CD14-positive monocyte (primary cell): ENCODE results near the gene TSPAN18. TPM values are rescaled to one million over a fixed set of nuclear protein-coding genes. Genes with fewer than 3 reads are reported as not detected.
A peak's percentile ranks its signal among the peaks of the same experiment; 100 is the strongest.

Experiments
- DNase-seq, 3 donors: peaks; one replicate each; pipeline ENCODE4 v3.0.0-alpha.2; 2011 to 2022
- H2AFZ ChIP-seq: 2 replicates; pipeline ENCODE4 v1.6.0; 2012; ENCODE audit warnings: mild to moderate bottlenecking, low read depth, low read length, inconsistent platforms; ENCODE audit not compliant: insufficient read depth, poor library complexity, severe bottlenecking
- H3K27ac ChIP-seq, 2 donors: 1 replicate in 1 of 2; 2 replicates in 1 of 2; pipeline ENCODE4 v1.5.1; 2012 to 2013; ENCODE audit warnings: low read length in 2 of 2, control low read depth in 1 of 2, inconsistent platforms in 1 of 2, low read depth in 1 of 2, mild to moderate bottlenecking in 1 of 2
- H3K27me3 ChIP-seq, 2 donors: one replicate each; pipeline versions ENCODE4 v1.6.0 to v1.6.1; 2011 to 2013; ENCODE audit warnings: low read length in 2 of 2; ENCODE audit not compliant: control insufficient read depth in 2 of 2, insufficient read depth in 2 of 2
- H3K36me3 ChIP-seq, 2 donors: replicated peaks in 1 of 2; 1 replicate in 1 of 2; 2 replicates in 1 of 2; pipeline versions ENCODE4 v1.5.1 to v1.6.1; 2012 to 2013; ENCODE audit warnings: low read length in 2 of 2, control low read depth in 1 of 2, inconsistent platforms in 1 of 2, mild to moderate bottlenecking in 1 of 2; ENCODE audit not compliant: insufficient read depth in 2 of 2, control insufficient read depth in 1 of 2
- H3K4me1 ChIP-seq, 2 donors: 1 replicate in 1 of 2; 2 replicates in 1 of 2; pipeline versions ENCODE4 v1.5.1 to v1.6.1; 2012 to 2013; ENCODE audit warnings: low read length in 2 of 2, control low read depth in 1 of 2, inconsistent platforms in 1 of 2, mild to moderate bottlenecking in 1 of 2, moderate library complexity in 1 of 2; ENCODE audit not compliant: insufficient read depth in 2 of 2, control insufficient read depth in 1 of 2
- H3K4me2 ChIP-seq: replicated peaks from 2 replicates; pipeline ENCODE3; 2012; ENCODE audit warnings: low read length, moderate library complexity, mild to moderate bottlenecking; ENCODE audit not compliant: poor library complexity, severe bottlenecking; ENCODE audit errors: extremely low read depth
- H3K4me3 ChIP-seq, 3 experiments: fragments of 200-600 bp in 1 of 3; sonication (generic) in 1 of 3; replicated peaks in 1 of 3; 1 replicate in 2 of 3; 2 replicates in 1 of 3; pipeline ENCODE4 v1.5.1; 2011 to 2013; ENCODE audit warnings: low read length in 3 of 3, mild to moderate bottlenecking in 3 of 3, control low read depth in 2 of 3, low read depth in 2 of 3, inconsistent platforms in 1 of 3, moderate library complexity in 1 of 3
- H3K79me2 ChIP-seq: 2 replicates; pipeline ENCODE4 v1.6.0; 2012; ENCODE audit warnings: mild to moderate bottlenecking, control low read depth, inconsistent platforms, low read length, moderate library complexity; ENCODE audit not compliant: insufficient read depth
- H3K9ac ChIP-seq: 2 replicates; pipeline ENCODE4 v1.6.0; 2017; ENCODE audit warnings: low read length, mild to moderate bottlenecking; ENCODE audit not compliant: insufficient read depth, poor library complexity, severe bottlenecking
- H3K9me3 ChIP-seq, 2 donors: replicated peaks in 1 of 2; 1 replicate in 1 of 2; 2 replicates in 1 of 2; pipeline versions ENCODE4 v1.5.1 to v1.6.1; 2012 to 2013; ENCODE audit warnings: low read length in 2 of 2, control low read depth in 1 of 2; ENCODE audit not compliant: control insufficient read depth in 1 of 2, insufficient read depth in 1 of 2
- H4K20me1 ChIP-seq: 2 replicates; pipeline ENCODE4 v1.6.0; 2012; ENCODE audit warnings: mild to moderate bottlenecking, low read length, control low read depth, moderate library complexity; ENCODE audit not compliant: insufficient read depth
- H3K27ac Mint-ChIP-seq, 7 donors: one replicate each; pipeline ENCODE4 v1.8.0; 2020; ENCODE audit warnings: mild to moderate bottlenecking in 7 of 7, mixed read lengths in 7 of 7, moderate library complexity in 6 of 7, inconsistent platforms in 2 of 7
- H3K27me3 Mint-ChIP-seq, 3 donors: one replicate each; pipeline ENCODE4 v1.8.0; 2021 to 2022; ENCODE audit warnings: low read depth in 3 of 3, mild to moderate bottlenecking in 3 of 3, mixed read lengths in 3 of 3, moderate library complexity in 3 of 3, inconsistent platforms in 1 of 3
- H3K36me3 Mint-ChIP-seq, 2 donors: one replicate each; pipeline ENCODE4 v1.8.0; 2020; ENCODE audit warnings: mixed read lengths in 2 of 2, inconsistent platforms in 1 of 2, mild to moderate bottlenecking in 1 of 2
- H3K4me1 Mint-ChIP-seq: one replicate; pipeline ENCODE4 v1.8.0; 2020; ENCODE audit warnings: mild to moderate bottlenecking, mixed read lengths
- H3K4me3 Mint-ChIP-seq, 2 donors: one replicate each; pipeline ENCODE4 v1.8.0; 2020; ENCODE audit warnings: mild to moderate bottlenecking in 2 of 2, mixed read lengths in 2 of 2, moderate library complexity in 1 of 2
- H3K9me3 Mint-ChIP-seq, 7 donors: one replicate each; pipeline ENCODE4 v1.8.0; 2020 to 2022; ENCODE audit warnings: mixed read lengths in 7 of 7, mild to moderate bottlenecking in 6 of 7, moderate library complexity in 6 of 7, inconsistent platforms in 2 of 7
- CTCF ChIP-seq: fragments of 200-600 bp; IDR thresholded peaks from one replicate; pipeline ENCODE4 v1.8.0; 2022; ENCODE audit warnings: antibody characterized with exemption, mild to moderate bottlenecking
- WGBS: methylation state at CpG from one replicate; pipeline ENCODE4 v1.1.5; 2013; ENCODE audit warnings: missing lambda C conversion rate; ENCODE audit not compliant: insufficient coverage; 5-methylcytosine and 5-hydroxymethylcytosine counted together
- intact Hi-C, 2 donors: fragments of 100-400 bp; cut with micrococcal nuclease; formaldehyde crosslinking; loops; one replicate each; pipeline versions ENCODE4 v1.15.0 to v1.15.1; 2023
- polyA plus RNA-seq, 3 donors: library from polyadenylated mRNA; depleted of rRNA in 1 of 3; unstranded in 2 of 3; stranded (reverse) in 1 of 3; fragments of 300-500 nt in 2 of 3; fragments of >200 nt in 1 of 3; fragmentation: Illumina TruSeq in 2 of 3; gene quantifications; 1 replicate in 2 of 3; 2 replicates in 1 of 3; pipeline ENCODE4 v1.2.3, GENCODE V29; 2012 to 2021

Gene TSPAN18
- polyA plus RNA-seq, 3 donors = not detected

DNA sequence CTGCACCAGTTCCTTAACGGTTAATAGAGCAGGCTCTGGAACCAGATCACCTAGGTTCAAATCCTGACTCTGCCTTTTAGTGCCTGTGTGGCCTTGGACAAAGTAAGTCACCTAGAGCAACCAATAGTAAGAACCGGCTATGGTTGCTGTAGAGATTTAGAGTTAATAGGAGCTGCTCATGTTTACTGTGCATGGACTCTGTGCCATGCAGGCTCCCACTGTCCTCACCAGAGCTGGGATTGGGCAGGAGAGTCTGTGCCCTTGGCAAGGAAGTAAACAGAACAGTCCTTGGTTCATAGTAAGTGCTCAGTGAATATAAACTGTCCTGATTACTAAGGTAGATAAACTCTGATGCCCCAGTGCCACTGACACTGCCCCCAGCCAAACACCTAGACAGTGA lies 225.3 kb downstream of the TSPAN18 start:
- peak overlapping the region in 1 of 7 donors; percentile 13 for H3K27ac Mint-ChIP-seq

GRCh38 chr11:44952500-44953260 lies 225.9 kb downstream of the TSPAN18 start:
- no peak for TF ChIP-seq CTCF
- Histone ChIP-seq H3K4me2 (no peak overlapping the region), H2AFZ (no peak overlapping the region), H3K27me3 (peaks cover 0 to 3% of the 10 kb centered on the region in 2 donors), H3K4me3 (no peak overlapping the region), H3K36me3 (no peaks in the 10 kb centered on the region), H4K20me1 (peaks cover 16% of the 10 kb centered on the region), H3K27ac (no peak overlapping the region), H3K79me2 (peaks cover 16% of the 10 kb centered on the region), H3K9me3 (no peaks in the 10 kb centered on the region), H3K4me1 (peaks cover 54 to 70% of the 10 kb centered on the region in 2 donors), H3K9ac (no peak overlapping the region)
- Mint-ChIP-seq H3K36me3 (no peaks in the 10 kb centered on the region), H3K9me3 (peaks cover 0 to 4% (median 0%) of the 10 kb centered on the region in 7 donors), H3K27ac (peak overlapping the region in 2 of 7 donors; percentile 3 to 13), H3K4me3 (no peak overlapping the region), H3K27me3 (peaks cover 3 to 17% (median 5%) of the 10 kb centered on the region in 3 donors), H3K4me1 (peaks cover 56% of the 10 kb centered on the region)
- whole genome bisulfite sequencing = 92% methylated on average over 3 of the region's 3 CpGs
- DNase-seq = no peak
- intact Hi-C loops = loop anchor here (10.0 kb wide), 1 partner anchor 92 kb away; no protein-coding TSS in a partner anchor

More for the DNA sequence above, 225.3 kb downstream of the TSPAN18 start:
- DNase-seq = no peak
- WGBS = 70% methylated on average over 2 of the region's 2 CpGs
- H3K4me1 Mint-ChIP-seq = peaks cover 56% of the 10 kb centered on the region
- H3K9me3 Mint-ChIP-seq = peaks cover 0 to 4% (median 0%) of the 10 kb centered on the region in 7 donors
- no peak for TF ChIP-seq CTCF
- H3K36me3 ChIP-seq = no peaks in the 10 kb centered on the region
- H3K27me3 Mint-ChIP-seq = peaks cover 3 to 17% (median 5%) of the 10 kb centered on the region in 3 donors
- peaks cover 50 to 64% of the 10 kb centered on the region in 2 donors for H3K4me1 ChIP-seq
- H3K9ac ChIP-seq = no peak overlapping the region
- no peak overlapping the region for H2AFZ ChIP-seq
- H3K27me3 ChIP-seq = peaks cover 0 to 3% of the 10 kb centered on the region in 2 donors
- no peaks in the 10 kb centered on the region for H3K9me3 ChIP-seq
- peaks cover 0 to 2% of the 10 kb centered on the region in 2 donors for H3K36me3 Mint-ChIP-seq
- H3K79me2 ChIP-seq = peaks cover 16% of the 10 kb centered on the region
- no peak overlapping the region for H3K27ac ChIP-seq
- intact Hi-C loops = loop anchor here (10.0 kb wide), 1 partner anchor 93 kb away; no protein-coding TSS in a partner anchor
- H3K4me3 ChIP-seq = no peak overlapping the region
- no peak overlapping the region for H3K4me3 Mint-ChIP-seq
- H3K4me2 ChIP-seq = no peak overlapping the region
- H4K20me1 ChIP-seq = peaks cover 22% of the 10 kb centered on the region
